HG02678 (cell line): ENCODE measurements around the gene RANBP17.
"Not testable (repeated sequence)": the region's sequence is repeated elsewhere in the genome, so short reads cannot be mapped to it uniquely, and the experiment has no call there.

Experiments
- ATAC-seq: cut with Tn5 transposase; IDR thresholded peaks from one replicate; pipeline ENCODE4 v1.9.1; 2021; ENCODE audit warnings: mild to moderate bottlenecking, moderate library complexity; ENCODE audit not compliant: unreplicated experiment

Gene RANBP17

GRCh38 chr5:171283753-171284152 lies 421.9 kb downstream of the RANBP17 start:
- ATAC-seq, result no peak

GRCh38 chr5:171285465-171285864 lies 423.6 kb downstream of the RANBP17 start:
- ATAC-seq, result no peak

GRCh38 chr5:171288066-171288465 lies 426.2 kb downstream of the RANBP17 start:
- no peak for ATAC-seq

DNA sequence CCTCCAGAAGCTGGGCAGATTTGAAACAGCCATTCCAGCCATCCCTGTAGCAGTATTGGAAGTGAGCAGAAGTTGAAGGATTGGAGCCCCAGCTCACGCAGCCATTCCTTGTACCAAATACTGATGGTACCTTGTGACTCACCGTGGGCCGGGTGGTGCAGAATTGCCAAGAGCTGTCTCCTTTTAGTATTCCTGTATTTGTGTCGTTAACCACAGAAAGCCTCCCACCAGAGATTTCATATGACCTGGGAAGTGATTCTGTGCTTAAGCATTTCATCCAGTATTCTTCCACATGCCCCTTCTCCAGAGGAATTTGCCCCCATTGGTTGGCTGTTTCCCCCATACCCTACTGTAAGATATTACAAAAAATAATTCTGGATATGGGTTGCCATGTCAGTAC lies 429.6 kb downstream of the RANBP17 start:
- ATAC-seq, result no peak

DNA sequence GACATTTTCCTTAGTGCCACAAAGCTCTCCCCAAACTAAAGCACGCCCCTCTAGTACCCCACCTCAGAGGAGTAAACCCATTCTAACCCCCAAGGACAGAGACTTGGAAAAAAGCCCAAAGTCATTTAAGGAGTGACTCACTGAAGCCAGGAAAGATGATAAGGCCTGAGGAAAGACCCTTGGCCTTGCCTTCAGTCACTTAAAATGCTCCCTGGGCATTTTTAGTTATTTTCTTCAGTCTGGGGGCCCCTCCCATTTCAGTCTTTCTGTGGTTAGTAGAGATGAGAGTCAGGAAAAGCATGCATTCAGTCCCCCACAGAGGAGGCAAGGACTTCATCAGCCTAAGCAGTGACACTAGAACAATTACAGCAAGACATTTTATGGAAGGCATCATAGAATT lies 433.5 kb downstream of the RANBP17 start:
- ATAC-seq, result no peak

GRCh38 chr5:171295801-171296200 lies 434.0 kb downstream of the RANBP17 start:
- no peak for ATAC-seq

GRCh38 chr5:171297941-171298340 lies 436.1 kb downstream of the RANBP17 start:
- ATAC-seq, result not testable (repeated sequence)

GRCh38 chr5:171299228-171299627 lies 437.4 kb downstream of the RANBP17 start:
- no peak for ATAC-seq

DNA sequence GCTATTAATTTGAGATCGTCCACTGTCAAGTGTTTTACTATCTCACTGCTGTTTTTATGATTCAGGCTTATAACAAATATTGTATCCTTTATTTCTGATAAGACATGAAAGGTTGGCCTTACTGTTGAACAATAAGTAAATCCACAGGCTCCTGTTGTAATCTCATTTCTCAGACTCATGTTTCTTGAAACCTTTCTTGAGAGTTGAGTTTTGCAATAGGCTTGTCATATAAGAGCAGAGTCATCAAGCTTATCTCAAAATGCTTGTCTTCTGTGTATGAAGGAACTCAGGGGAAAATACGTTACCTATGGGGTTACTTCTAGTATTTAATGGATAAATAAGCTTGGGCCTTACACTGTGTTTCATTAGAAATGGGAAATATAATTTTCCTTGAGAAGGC lies 438.0 kb downstream of the RANBP17 start:
- ATAC-seq, result no peak

GRCh38 chr5:171300358-171300757 lies 438.5 kb downstream of the RANBP17 start:
- ATAC-seq, result no peak

DNA sequence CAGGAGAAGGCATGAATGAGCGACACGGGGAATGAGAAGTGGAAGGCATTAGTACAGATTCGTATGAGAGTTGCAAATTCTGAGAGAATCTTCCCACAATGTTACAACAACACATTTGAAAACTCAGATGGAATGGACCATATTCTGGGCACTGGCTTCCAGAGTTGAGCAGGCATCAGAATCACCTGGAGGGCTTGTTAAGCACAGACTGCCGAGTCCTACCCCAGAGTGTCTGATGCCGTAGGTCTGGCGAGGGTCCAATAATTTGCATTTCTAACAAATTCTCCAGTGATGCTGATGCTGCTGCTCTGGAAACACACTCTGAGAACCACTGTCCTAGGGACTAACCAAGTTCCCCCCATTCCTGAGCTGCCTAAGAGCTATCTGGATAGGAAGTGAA lies 444.3 kb downstream of the RANBP17 start:
- no peak for ATAC-seq

GRCh38 chr5:171306781-171307591 lies 445.2 kb downstream of the RANBP17 start:
- no peak for ATAC-seq

- ATAC-seq, result no peak
Observed at GRCh38 chr5:171307789-171308452, 446.1 kb downstream of the RANBP17 start.

GRCh38 chr5:171308453-171309275 lies 446.8 kb downstream of the RANBP17 start, which contains the start of gene TLX3:
TSS of gene TLX3 (plus strand) at chr5:171309248. CDS start at chr5:171309366, 118 bp downstream.
- no peak for ATAC-seq

DNA sequence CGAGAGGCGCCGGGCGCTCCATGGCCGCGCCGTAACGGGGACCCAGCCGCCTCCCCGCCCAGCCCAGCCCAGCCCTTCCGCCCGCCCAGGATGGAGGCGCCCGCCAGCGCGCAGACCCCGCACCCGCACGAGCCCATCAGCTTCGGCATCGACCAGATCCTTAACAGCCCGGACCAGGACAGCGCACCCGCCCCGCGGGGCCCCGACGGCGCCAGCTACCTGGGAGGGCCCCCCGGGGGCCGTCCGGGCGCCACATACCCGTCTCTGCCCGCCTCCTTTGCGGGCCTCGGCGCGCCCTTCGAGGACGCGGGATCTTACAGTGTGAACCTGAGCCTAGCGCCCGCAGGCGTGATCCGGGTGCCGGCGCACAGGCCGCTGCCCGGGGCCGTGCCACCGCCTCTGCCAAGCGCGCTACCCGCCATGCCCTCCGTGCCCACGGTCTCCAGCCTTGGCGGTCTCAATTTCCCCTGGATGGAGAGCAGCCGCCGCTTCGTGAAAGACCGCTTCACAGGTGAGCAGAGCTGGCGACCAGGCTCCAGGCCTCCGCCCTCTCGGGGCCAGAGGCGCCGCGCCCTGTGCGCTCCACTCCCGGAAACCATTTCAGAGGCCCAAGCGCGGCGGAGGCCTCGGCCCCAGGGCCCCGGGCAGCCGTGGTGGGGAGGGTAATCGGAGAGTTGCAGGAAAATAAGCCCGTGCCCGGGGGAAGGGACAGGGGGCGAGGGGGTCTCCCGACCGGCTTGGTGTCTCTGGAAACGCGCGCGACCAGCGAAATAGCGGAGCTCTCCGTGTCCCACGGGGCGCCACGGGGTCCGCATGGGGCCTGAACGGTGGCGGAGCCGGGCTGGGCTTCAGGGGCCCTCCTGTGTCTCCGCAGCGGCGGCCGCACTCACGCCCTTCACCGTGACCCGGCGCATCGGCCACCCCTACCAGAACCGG lies 447.7 kb downstream of the RANBP17 start:
- ATAC-seq, result no peak

- no peak for ATAC-seq
Observed at GRCh38 chr5:171310212-171310818, 448.5 kb downstream of the RANBP17 start.

DNA sequence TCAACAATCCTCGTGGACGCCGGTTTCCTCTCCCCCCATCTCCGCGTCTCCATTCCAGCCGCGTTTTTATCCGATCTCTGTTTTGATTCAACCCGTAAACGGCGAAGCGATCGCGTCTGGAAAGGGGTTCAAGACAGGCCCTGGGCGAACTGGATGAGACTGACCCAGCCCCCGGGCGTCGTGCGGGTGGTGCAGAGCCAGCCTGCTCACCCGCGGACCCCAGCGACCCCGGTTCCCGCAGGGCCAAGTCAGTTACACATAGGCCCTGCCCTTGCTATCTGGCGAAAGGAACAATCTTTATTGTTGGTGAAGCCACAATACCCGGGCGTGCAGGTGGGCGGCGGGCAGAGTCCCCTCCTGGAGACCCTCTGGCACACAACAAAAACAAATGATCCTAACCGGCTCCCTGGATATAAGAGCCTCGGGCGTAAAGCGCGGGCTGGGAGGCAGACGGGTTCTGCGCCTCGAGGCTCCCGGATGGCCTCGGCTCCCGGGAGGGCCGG lies 449.1 kb downstream of the RANBP17 start:
- no peak for ATAC-seq

DNA sequence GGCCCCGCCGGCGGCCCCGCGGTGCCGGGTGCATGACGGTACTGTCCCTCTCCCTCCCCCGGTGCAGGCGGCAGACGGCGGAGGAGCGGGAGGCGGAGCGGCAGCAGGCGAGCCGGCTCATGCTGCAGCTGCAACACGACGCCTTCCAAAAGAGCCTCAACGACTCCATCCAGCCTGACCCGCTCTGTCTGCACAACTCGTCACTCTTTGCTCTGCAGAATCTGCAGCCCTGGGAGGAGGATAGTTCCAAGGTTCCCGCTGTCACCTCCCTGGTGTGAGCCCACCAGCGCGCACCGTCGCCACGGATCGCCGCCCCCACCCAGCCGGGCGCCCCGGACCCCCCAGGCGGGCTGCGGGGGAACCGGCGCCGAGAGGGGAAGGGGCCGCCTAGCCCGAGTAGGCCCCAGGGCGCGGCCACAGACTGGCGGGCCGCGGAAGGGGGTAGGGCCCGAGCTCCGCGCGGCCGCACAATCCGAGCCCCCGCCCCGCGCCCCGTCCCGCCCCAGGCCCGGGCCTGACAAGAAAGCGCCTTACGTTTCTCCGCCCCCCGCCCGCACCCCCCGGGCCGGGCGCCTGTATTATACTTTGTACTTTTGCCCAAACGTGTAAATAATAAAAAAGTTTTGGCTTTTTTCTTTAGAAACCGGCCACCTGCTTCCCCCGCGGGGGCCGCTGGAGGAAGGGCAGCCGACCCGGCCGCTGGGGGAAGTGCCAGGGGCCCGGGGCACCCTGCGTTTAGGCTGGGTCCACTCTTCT lies 449.7 kb downstream of the RANBP17 start:
- ATAC-seq, result no peak
